Calu3 (cell line): ENCODE data around the gene RPL19. TPM values are rescaled to one million over a fixed set of nuclear protein-coding genes. Genes with fewer than 3 reads are reported as not detected.
A peak's percentile ranks its signal among the peaks of the same experiment; 100 is the strongest.

Experiments
- BruUV-seq: library from RNA; stranded (reverse); fragments of 400-500 nt; replicated peaks from 2 replicates; lab custom pipeline; 2021; lab: Mats Ljungman, UMichigan
- CTCF ChIA-PET: fragments of 300-600 bp; sonication (Branson Sonifier 250); formaldehyde crosslinking; loops from one replicate; lab custom pipeline; 2022; ENCODE audit warnings: antibody characterized with exemption; lab: Charles Lee
- DNase-seq: peaks from one replicate; pipeline ENCODE4 v3.0.0; 2022
- H3K27ac Mint-ChIP-seq: one replicate; pipeline ENCODE4 v1.8.0; 2022; ENCODE audit warnings: mixed read lengths; ENCODE audit not compliant: unreplicated experiment
- H3K27me3 Mint-ChIP-seq: one replicate; pipeline ENCODE4 v1.8.0; 2022; ENCODE audit warnings: mixed read lengths; ENCODE audit not compliant: unreplicated experiment
- H3K36me3 Mint-ChIP-seq: one replicate; pipeline ENCODE4 v1.8.0; 2022; ENCODE audit warnings: mild to moderate bottlenecking, moderate library complexity, mixed read lengths; ENCODE audit not compliant: insufficient read depth, unreplicated experiment
- H3K4me1 Mint-ChIP-seq: one replicate; pipeline ENCODE4 v1.8.0; 2022; ENCODE audit warnings: mild to moderate bottlenecking, low read depth, mixed read lengths; ENCODE audit not compliant: unreplicated experiment
- H3K4me3 Mint-ChIP-seq: one replicate; pipeline ENCODE4 v1.8.0; 2022; ENCODE audit warnings: mild to moderate bottlenecking, low read depth, moderate library complexity, mixed read lengths; ENCODE audit not compliant: unreplicated experiment
- H3K9me3 Mint-ChIP-seq: one replicate; pipeline ENCODE4 v1.8.0; 2022; ENCODE audit warnings: low read depth, mixed read lengths; ENCODE audit not compliant: unreplicated experiment
- CTCF ChIP-seq: fragments of 200-600 bp; IDR thresholded peaks from one replicate; pipeline ENCODE4 v1.8.0; 2022; ENCODE audit warnings: antibody characterized with exemption; ENCODE audit not compliant: unreplicated experiment
- intact Hi-C: fragments of 100-400 bp; cut with micrococcal nuclease; formaldehyde crosslinking; loops from one replicate; pipeline ENCODE4 v1.10.0; 2022; ENCODE audit not compliant: unreplicated experiment
- total RNA-seq: library from RNA; stranded (reverse); gene quantifications from 2 replicates; pipeline ENCODE4 v1.2.3, GENCODE V29; 2022

RPL19 gene
- total RNA-seq, 1 experiment from 2014 or later = 6,763 TPM

GRCh38 chr17:39209317-39210092 is 9.4 kb downstream of the RPL19 start:
- Mint-ChIP-seq H3K9me3 (no peaks in the 10 kb centered on the region), H3K4me3 (peak overlapping the region; percentile 55), H3K4me1 (peaks cover 43% of the 10 kb centered on the region), H3K27ac (peak overlapping the region; percentile 16), H3K27me3 (peaks cover 63% of the 10 kb centered on the region), H3K36me3 (peaks cover 41% of the 10 kb centered on the region)
- intact Hi-C loops = loop anchor here (5.0 kb wide), 1 partner anchor 193 kb away; the partner anchor contains the start of gene FBXL20
- DNase-seq = peak; percentile 81
- no TSS peak for BruUV-seq
- CTCF ChIA-PET = interaction anchor here (0.5 to 7.8 kb wide), 12 partner anchors 9 to 233 kb away, joined by 3 to 442 read pairs (median 10); partner anchors contain the start of genes CACNB1, FBXL20 and RPL19
- TF ChIP-seq CTCF = peak; percentile 13

- H3K27ac Mint-ChIP-seq = no peak overlapping the region
- no peaks in the 10 kb centered on the region for H3K9me3 Mint-ChIP-seq
- peaks cover 69% of the 10 kb centered on the region for H3K27me3 Mint-ChIP-seq
- intact Hi-C loops = no loop called here
- TF ChIP-seq CTCF = no peak
- no peak for DNase-seq
- H3K36me3 Mint-ChIP-seq = peaks cover 38% of the 10 kb centered on the region
- peak overlapping the region; percentile 55 for H3K4me3 Mint-ChIP-seq
- peaks cover 43% of the 10 kb centered on the region for H3K4me1 Mint-ChIP-seq
- BruUV-seq = no TSS peak
- CTCF ChIA-PET = interaction anchor here (0.9 to 7.8 kb wide), 10 partner anchors 8 to 227 kb away, joined by 3 to 442 read pairs (median 10); partner anchors contain the start of genes CACNB1, FBXL20 and RPL19
Observed at GRCh38 chr17:39210093-39210434, 10.0 kb downstream of the RPL19 start.

GRCh38 chr17:39212195-39212810 is 12.2 kb downstream of the RPL19 start:
- peak; percentile 15 for DNase-seq
- no TSS peak for BruUV-seq
- Mint-ChIP-seq H3K4me1 (peaks cover 43% of the 10 kb centered on the region), H3K27me3 (peaks cover 91% of the 10 kb centered on the region), H3K36me3 (peaks cover 25% of the 10 kb centered on the region), H3K4me3 (no peak overlapping the region), H3K27ac (no peak overlapping the region), H3K9me3 (no peaks in the 10 kb centered on the region)
- intact Hi-C loops = no loop called here
- no peak for TF ChIP-seq CTCF
- CTCF ChIA-PET = interaction anchor here (0.8 to 6.5 kb wide), 7 partner anchors 11 to 38 kb away, joined by 3 to 73 read pairs (median 8); partner anchors contain the start of gene RPL19

GRCh38 chr17:39212841-39213480 is 12.9 kb downstream of the RPL19 start:
- TF ChIP-seq CTCF = peak; percentile 19
- BruUV-seq = no TSS peak
- CTCF ChIA-PET = interaction anchor here (0.8 to 6.5 kb wide), 8 partner anchors 10 to 39 kb away, joined by 3 to 73 read pairs (median 8); partner anchors contain the start of gene RPL19
- H3K27me3 Mint-ChIP-seq = peaks cover 93% of the 10 kb centered on the region
- no peak overlapping the region for H3K4me3 Mint-ChIP-seq
- no peak overlapping the region for H3K27ac Mint-ChIP-seq
- DNase-seq = peak; percentile 43
- peaks cover 43% of the 10 kb centered on the region for H3K4me1 Mint-ChIP-seq
- intact Hi-C loops = no loop called here
- H3K36me3 Mint-ChIP-seq = peaks cover 25% of the 10 kb centered on the region
- no peaks in the 10 kb centered on the region for H3K9me3 Mint-ChIP-seq
